ENCODE measurements around the gene GRM4.

Gene GRM4

DNA sequence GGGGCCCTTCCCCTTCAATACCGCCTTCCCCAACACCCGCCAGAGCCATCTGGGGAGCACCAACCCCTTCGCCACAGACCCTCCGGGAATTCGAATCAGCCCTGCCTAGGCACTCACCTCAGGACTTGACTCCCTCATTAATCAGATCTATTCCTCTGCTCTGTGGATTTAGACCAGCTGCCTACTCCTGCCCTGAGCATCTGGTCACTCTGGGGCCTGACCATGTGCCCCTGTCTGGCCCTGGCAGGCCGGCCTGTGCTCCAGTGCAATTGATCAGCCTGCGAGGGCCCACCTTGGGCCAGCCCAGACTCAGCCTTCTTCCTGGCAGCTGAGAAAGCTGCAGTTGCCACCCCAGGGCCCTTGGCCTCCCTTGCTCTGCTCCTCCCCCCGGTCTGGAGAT, 46.0 kb downstream of the GRM4 start:
- H3K4me3 Mint-ChIP-seq: no peak overlapping the region
- H3K27ac Mint-ChIP-seq: peak overlapping the region; percentile 67
- peaks cover 45% of the 10 kb centered on the region for H3K27me3 Mint-ChIP-seq
- CTCF ChIA-PET: interaction anchor here (1.3 kb wide), 1 partner anchor 55 kb away, joined by 3 read pairs; no protein-coding TSS in a partner anchor
- no peaks in the 10 kb centered on the region for H3K4me1 Mint-ChIP-seq
- H3K36me3 Mint-ChIP-seq: no peaks in the 10 kb centered on the region
- H3K9me3 Mint-ChIP-seq: no peaks in the 10 kb centered on the region
- DNase-seq: no peak

DNA sequence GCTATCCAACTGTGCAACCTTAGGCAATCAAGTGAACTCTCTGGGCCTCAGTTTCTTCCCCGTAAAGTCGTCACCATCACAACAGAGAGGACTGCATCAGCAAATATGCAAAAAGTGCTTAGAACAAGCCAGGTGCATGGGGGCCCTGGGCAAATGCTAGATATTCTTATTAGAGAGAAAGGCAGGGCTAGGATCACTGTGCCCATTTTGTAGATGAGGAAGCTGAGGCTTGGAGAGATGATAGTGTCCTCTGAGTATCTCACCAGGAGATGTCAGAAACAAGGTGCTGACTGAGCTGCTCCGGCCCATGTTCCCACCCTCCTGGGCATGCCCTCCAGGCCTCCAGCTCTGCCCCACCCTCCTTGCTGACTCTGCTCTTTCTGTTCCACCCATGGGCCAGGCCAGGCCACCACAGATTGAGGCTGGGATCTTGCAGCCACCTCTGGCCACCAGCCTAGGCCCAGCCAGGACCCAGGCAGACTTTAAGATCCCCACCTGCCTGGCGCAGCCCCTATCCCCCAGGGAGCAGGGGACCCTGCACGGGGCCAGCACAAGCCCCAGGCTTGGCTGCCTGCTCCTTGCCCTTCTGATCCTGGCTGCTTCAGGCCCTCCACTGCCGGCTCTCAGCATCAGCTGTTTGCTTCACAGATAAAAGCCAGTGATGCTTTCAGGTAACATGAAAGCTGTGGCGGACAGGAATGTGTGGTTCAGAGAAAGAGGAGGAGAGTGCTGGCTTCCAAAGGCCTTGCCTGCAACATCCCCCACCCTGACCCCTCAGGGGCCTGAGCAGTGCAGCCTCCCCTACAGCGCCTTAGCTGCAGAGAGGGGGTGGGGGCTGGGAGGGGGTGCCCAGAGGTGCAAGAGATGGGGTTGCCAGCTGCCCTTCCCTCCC, 47.6 kb downstream of the GRM4 start:
- H3K36me3 Mint-ChIP-seq: no peaks in the 10 kb centered on the region
- DNase-seq: no peak
- no peaks in the 10 kb centered on the region for H3K9me3 Mint-ChIP-seq
- H3K4me3 Mint-ChIP-seq: no peak overlapping the region
- H3K4me1 Mint-ChIP-seq: no peaks in the 10 kb centered on the region
- no peak overlapping the region for H3K27ac Mint-ChIP-seq
- peaks cover 49% of the 10 kb centered on the region for H3K27me3 Mint-ChIP-seq
- CTCF ChIA-PET: interaction anchor here (0.6 kb wide), 2 partner anchors 11 to 591 kb away, joined by 3 read pairs; no protein-coding TSS in a partner anchor

GRCh38 chr6:34096814-34097213, 49.1 kb downstream of the GRM4 start:
- CTCF ChIA-PET: no interaction called here
- Mint-ChIP-seq H3K9me3 (no peaks in the 10 kb centered on the region), H3K27ac (no peak overlapping the region), H3K4me1 (no peaks in the 10 kb centered on the region), H3K36me3 (no peaks in the 10 kb centered on the region), H3K4me3 (no peak overlapping the region), H3K27me3 (peaks cover 45% of the 10 kb centered on the region)
- no peak for DNase-seq

DNA sequence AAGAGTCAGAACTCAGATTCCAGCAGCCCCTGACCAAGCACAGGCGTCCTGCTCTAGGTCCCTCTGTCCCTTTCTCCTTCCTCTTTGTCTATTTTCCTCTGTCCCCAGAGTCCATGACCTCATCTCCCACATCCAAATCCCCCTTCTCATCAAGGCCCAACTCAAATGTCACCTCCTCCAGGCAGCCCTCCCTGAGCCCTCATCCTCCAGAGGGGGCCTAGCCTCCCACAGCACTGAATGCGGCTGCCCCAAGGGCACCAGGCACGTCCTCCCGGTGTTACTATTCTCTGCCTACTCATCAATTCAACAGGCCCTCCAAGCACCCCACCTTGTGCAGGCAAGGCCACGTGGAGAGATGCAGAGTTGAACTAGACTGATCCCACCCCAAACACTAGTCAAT, 49.7 kb downstream of the GRM4 start:
- H3K27ac Mint-ChIP-seq: no peak overlapping the region
- CTCF ChIA-PET: no interaction called here
- no peaks in the 10 kb centered on the region for H3K9me3 Mint-ChIP-seq
- DNase-seq: no peak
- H3K36me3 Mint-ChIP-seq: no peaks in the 10 kb centered on the region
- H3K27me3 Mint-ChIP-seq: peaks cover 45% of the 10 kb centered on the region
- H3K4me1 Mint-ChIP-seq: no peaks in the 10 kb centered on the region
- no peak overlapping the region for H3K4me3 Mint-ChIP-seq

DNA sequence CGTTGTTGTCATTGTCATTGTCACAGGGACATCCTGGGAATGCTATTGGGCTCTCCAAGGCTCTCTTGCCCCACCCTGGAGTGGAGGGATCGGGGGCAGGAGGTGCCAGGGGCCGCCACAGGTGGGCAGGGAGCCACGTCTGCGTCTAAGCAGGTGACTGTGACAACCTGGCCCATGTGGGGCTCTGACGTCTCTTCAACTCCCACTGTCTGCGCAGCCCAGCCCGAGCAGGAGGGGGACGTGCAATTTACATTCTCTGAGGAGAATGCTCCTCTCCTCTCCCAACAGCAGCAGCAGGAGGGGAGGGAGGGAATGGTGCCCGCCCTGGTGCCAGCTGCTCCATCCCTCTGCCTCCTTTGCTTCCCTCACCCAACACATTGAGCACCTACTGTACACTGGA, 50.1 kb downstream of the GRM4 start:
- Mint-ChIP-seq H3K27me3 (peaks cover 45% of the 10 kb centered on the region), H3K4me3 (no peak overlapping the region), H3K4me1 (no peaks in the 10 kb centered on the region), H3K27ac (no peak overlapping the region), H3K36me3 (no peaks in the 10 kb centered on the region), H3K9me3 (no peaks in the 10 kb centered on the region)
- no peak for DNase-seq
- CTCF ChIA-PET: no interaction called here

- Mint-ChIP-seq H3K9me3 (no peaks in the 10 kb centered on the region), H3K4me1 (no peaks in the 10 kb centered on the region), H3K27ac (no peak overlapping the region), H3K4me3 (no peak overlapping the region), H3K27me3 (peaks cover 43% of the 10 kb centered on the region), H3K36me3 (no peaks in the 10 kb centered on the region)
- no peak for DNase-seq
- CTCF ChIA-PET: no interaction called here
Observed at GRCh38 chr6:34095136-34095505, 50.8 kb downstream of the GRM4 start.

DNA sequence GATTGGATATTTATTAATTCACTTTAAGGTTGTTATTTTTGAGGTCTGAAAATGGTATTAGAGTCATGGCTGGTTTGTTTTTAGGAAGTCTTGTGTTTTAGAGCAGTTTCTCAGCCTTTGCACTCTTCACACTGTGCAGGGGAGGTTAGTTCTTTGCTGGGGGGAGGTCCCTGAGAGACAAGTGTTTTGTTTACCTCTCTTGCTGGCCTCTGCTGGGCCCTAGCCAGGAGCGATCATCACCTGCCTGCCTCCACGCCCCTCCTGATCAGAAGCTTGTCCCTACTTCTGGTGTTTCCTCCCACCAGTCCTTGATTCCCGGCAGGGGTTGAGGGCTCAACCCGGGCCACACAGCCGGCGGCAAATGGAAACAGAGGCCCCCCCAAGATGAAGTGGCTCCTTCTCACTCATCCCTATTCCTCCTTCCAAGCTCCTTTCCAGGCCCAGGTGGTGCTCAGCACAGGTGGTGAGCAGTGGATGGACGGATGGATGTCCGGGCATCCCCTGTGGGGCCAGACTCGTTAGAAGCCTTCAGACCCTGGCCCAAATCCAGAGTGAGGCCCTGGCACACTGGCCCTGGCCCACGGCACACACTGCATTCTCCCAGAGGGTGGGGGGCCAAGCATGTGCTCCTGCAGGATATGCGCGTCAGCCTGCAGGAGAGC, 51.3 kb downstream of the GRM4 start:
- Mint-ChIP-seq H3K4me3 (no peak overlapping the region), H3K27ac (no peak overlapping the region), H3K9me3 (no peaks in the 10 kb centered on the region), H3K4me1 (no peaks in the 10 kb centered on the region), H3K27me3 (peaks cover 37% of the 10 kb centered on the region), H3K36me3 (no peaks in the 10 kb centered on the region)
- no peak for DNase-seq
- CTCF ChIA-PET: no interaction called here

DNA sequence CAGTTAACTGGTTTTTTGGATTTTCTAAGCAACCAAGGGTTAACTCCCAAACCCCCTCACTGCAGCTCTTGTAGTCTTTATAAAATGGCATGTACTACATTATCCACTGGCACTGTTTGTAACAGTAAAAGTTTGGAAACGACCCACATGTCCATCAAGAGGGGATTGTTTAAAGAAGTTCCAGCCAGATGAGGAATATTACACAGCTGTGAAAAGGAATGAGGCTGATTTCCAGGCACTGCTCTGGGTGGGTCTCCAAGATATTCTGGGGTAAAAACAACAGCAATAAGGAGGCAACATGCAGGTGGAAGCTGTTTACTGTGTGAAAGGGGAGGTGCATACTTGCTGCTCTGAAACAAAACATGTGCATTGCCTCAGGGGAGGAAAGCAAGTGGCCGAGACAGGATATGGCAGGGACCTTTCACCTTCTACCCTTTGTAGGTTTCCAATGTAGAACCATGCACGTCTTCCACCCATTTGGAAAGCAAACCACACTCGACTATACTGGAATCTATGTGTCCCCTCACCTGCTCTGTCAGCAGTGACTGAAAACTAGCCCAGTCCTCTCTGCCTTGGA, 51.9 kb downstream of the GRM4 start:
- CTCF ChIA-PET: no interaction called here
- H3K4me1 Mint-ChIP-seq: no peaks in the 10 kb centered on the region
- no peaks in the 10 kb centered on the region for H3K9me3 Mint-ChIP-seq
- H3K4me3 Mint-ChIP-seq: no peak overlapping the region
- no peak overlapping the region for H3K27ac Mint-ChIP-seq
- peaks cover 35% of the 10 kb centered on the region for H3K27me3 Mint-ChIP-seq
- DNase-seq: no peak
- no peaks in the 10 kb centered on the region for H3K36me3 Mint-ChIP-seq

DNA sequence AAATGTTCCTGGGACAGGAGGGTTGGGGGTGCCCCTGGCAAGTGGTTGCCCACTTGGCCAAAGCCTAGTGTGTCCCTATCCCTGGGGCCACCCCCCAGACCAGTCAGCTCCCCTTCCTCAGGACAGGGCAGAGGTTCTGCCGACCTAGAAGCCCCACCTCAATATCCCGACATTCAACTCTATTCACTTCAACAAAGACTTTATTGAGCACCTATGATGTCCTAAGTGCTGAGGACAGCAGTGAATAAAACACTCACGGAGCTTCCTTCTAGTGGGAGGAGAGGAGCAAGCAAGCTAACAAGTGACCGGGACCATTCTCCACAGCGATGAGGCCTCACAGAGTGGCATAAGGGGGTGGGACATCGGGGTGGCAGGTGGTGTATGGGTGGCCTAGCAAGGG, 52.7 kb downstream of the GRM4 start:
- CTCF ChIA-PET: no interaction called here
- H3K4me1 Mint-ChIP-seq: no peaks in the 10 kb centered on the region
- H3K27me3 Mint-ChIP-seq: peaks cover 33% of the 10 kb centered on the region
- no peak overlapping the region for H3K4me3 Mint-ChIP-seq
- no peak overlapping the region for H3K27ac Mint-ChIP-seq
- H3K36me3 Mint-ChIP-seq: no peaks in the 10 kb centered on the region
- no peaks in the 10 kb centered on the region for H3K9me3 Mint-ChIP-seq
- no peak for DNase-seq

GRCh38 chr6:34092631-34093030, 53.3 kb downstream of the GRM4 start:
- CTCF ChIA-PET: no interaction called here
- Mint-ChIP-seq H3K4me3 (no peak overlapping the region), H3K27me3 (peaks cover 32% of the 10 kb centered on the region), H3K4me1 (no peaks in the 10 kb centered on the region), H3K9me3 (no peaks in the 10 kb centered on the region), H3K27ac (no peak overlapping the region), H3K36me3 (no peaks in the 10 kb centered on the region)
- no peak for DNase-seq

GRCh38 chr6:34090935-34091334, 55.0 kb downstream of the GRM4 start:
- Mint-ChIP-seq H3K9me3 (no peaks in the 10 kb centered on the region), H3K36me3 (no peaks in the 10 kb centered on the region), H3K27ac (no peak overlapping the region), H3K4me3 (no peak overlapping the region), H3K4me1 (no peaks in the 10 kb centered on the region), H3K27me3 (peaks cover 20% of the 10 kb centered on the region)
- CTCF ChIA-PET: no interaction called here
- no peak for DNase-seq

DNA sequence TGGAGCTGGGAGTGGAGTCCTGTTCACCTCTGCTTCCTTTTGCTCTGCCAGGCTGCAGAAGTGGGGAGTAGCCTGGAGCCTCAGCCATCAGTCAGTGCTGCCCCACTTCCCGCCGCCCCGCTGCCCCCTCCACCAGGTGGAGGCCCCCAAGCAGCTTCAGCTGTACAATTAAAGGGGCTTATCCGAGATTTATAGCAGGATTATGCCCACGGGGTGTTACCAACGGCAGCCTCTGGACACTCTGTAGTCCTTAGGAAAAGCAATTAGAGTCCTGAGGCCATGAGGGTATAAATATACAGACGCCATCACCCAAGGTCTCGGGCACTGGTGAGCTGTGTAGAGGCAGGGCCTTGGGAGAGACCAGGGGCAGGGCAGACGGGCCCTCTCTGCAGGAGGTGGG, 55.4 kb downstream of the GRM4 start:
- CTCF ChIA-PET: no interaction called here
- no peaks in the 10 kb centered on the region for H3K4me1 Mint-ChIP-seq
- no peak overlapping the region for H3K27ac Mint-ChIP-seq
- no peak overlapping the region for H3K4me3 Mint-ChIP-seq
- no peaks in the 10 kb centered on the region for H3K9me3 Mint-ChIP-seq
- no peak for DNase-seq
- peaks cover 16% of the 10 kb centered on the region for H3K27me3 Mint-ChIP-seq
- H3K36me3 Mint-ChIP-seq: no peaks in the 10 kb centered on the region

- DNase-seq: no peak
- H3K4me3 Mint-ChIP-seq: no peak overlapping the region
- H3K27ac Mint-ChIP-seq: no peak overlapping the region
- no peaks in the 10 kb centered on the region for H3K9me3 Mint-ChIP-seq
- CTCF ChIA-PET: interaction anchor here (0.7 kb wide), 1 partner anchor 12 kb away, joined by 3 read pairs; no protein-coding TSS in a partner anchor
- no peaks in the 10 kb centered on the region for H3K4me1 Mint-ChIP-seq
- H3K27me3 Mint-ChIP-seq: no peaks in the 10 kb centered on the region
- H3K36me3 Mint-ChIP-seq: no peaks in the 10 kb centered on the region
Observed at GRCh38 chr6:34086558-34086957, 59.3 kb downstream of the GRM4 start.

DNA sequence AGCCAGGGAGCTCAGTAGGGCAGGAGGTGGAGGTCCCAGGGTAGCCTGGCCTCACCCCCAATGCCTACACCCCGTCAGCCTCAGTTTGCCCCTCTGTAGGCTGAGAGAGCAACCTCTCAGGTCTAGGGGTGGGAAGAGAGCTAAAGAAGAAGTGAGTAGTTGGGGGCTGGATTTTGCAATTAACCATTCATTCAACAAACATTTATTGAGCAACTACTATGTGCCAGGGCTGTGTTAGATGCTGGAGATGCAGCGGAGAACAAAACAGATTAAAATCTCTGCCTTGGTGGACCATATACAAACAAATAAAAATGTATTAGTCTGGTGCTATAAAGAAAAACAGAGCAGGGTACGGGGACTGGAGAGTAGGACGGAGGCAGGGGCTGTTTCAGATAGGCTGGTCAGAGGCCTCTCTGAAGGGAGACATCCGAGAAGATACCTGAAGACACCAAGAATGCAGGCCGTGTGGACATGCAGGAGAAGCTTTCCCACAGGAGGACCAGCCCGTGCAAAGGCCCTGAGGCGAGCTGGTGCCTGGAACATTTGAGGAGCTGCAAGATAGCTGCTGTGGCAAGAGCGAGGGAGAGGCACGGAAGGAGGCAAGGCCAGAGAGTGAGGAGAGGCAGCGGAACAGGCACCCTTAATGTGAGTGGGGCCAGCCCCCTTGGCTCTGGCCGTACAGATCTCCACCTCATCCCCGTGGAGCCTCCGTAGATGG, 60.3 kb downstream of the GRM4 start:
- Mint-ChIP-seq H3K4me1 (no peaks in the 10 kb centered on the region), H3K4me3 (no peak overlapping the region), H3K9me3 (no peaks in the 10 kb centered on the region), H3K27me3 (no peaks in the 10 kb centered on the region), H3K27ac (no peak overlapping the region), H3K36me3 (no peaks in the 10 kb centered on the region)
- CTCF ChIA-PET: no interaction called here
- no peak for DNase-seq
